Measurements from ENCODE around the gene C1orf87. TPM values are rescaled to one million over a fixed set of nuclear protein-coding genes. Genes with fewer than 3 reads are reported as not detected.

Gene C1orf87
- total RNA-seq, 1 experiment from 2014 or later, result 0.33 TPM

DNA sequence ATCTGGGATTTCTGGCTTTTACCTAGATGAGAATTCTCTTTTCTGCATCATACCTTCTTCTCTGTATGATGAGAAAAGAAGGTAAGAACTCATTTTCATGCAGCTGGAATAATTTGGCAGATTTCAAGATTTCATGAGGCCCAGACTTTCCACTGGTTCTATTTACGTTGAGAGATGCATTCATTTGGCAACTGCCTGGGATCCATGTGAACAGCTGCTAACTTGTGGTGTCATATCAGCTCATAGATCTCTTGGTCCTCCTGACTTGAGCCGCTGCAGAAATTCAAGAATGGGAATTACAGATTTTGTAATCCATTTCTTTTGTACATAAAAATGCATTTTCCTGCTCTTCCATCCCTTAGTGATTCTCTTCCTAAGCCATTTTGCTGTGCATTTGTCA lies 17.1 kb upstream of the C1orf87 start:
- no peaks in the 10 kb centered on the region for H4K20me1 ChIP-seq (ENCODE audit: control insufficient read depth, insufficient read depth, insufficient read length)
- H3K27me3 ChIP-seq (ENCODE audit: insufficient read depth, low read length), result no peaks in the 10 kb centered on the region
- no peaks in the 10 kb centered on the region for H3K79me1 ChIP-seq (ENCODE audit: insufficient read depth, low read depth, low read length, poor library complexity, severe bottlenecking)
- peaks cover 3 to 4% of the 10 kb centered on the region in 2 experiments; a peak in 2 of 4 replicates for H3K4me1 Mint-ChIP-seq
- no peak overlapping the region for H3K27ac ChIP-seq (ENCODE audit: insufficient read length, low read depth, low read length)
- H3K9me3 Mint-ChIP-seq, result no peaks in the 10 kb centered on the region
- H3K9ac ChIP-seq (ENCODE audit: extremely low read depth, insufficient read length, low read length), result no peak overlapping the region
- no peak overlapping the region for H2AFZ ChIP-seq (ENCODE audit: low read length)
- no peak overlapping the region for H4K5ac ChIP-seq (ENCODE audit: insufficient read length, low read depth, low read length)
- WGBS (ENCODE audit: extremely low coverage, insufficient read length, low lambda C conversion rate), result no CpG with 5 or more reads among the region's 2 CpGs
- no peak overlapping the region for H3T11ph ChIP-seq (ENCODE audit: low read length)
- no peak overlapping the region for H3K4ac ChIP-seq (ENCODE audit: low read depth, low read length)
- H2BK20ac ChIP-seq (ENCODE audit: low read depth, low read length, poor library complexity, severe bottlenecking), result no peak overlapping the region
- H3K4me2 ChIP-seq (ENCODE audit: insufficient read depth, insufficient read length, low read length), result no peak overlapping the region
- TF ChIP-seq CTCF (conservative IDR thresholded peaks at IDR 0.05), result no peak
- H3K18ac ChIP-seq (ENCODE audit: insufficient read length, low read depth, low read length), result no peak overlapping the region
- no peak overlapping the region for H3K4me3 Mint-ChIP-seq
- DNase-seq, result no peak
- H3K4me1 ChIP-seq (ENCODE audit: insufficient read depth, low read length), result no peaks in the 10 kb centered on the region
- H2BK5ac ChIP-seq (ENCODE audit: insufficient read length, low read length), result no peak overlapping the region
- H2BK15ac ChIP-seq (ENCODE audit: low read depth, low read length), result no peak overlapping the region
- H3K27me3 Mint-ChIP-seq (ENCODE audit: low read depth), result no peaks in the 10 kb centered on the region
- H3K9me3 ChIP-seq (ENCODE audit: control insufficient read depth, low read depth, low read length), result no peaks in the 10 kb centered on the region
- no peak overlapping the region for H4K8ac ChIP-seq (replicated peaks; ENCODE audit: insufficient read length, low read depth, low read length)
- H3K79me2 ChIP-seq (ENCODE audit: insufficient read depth, low read length), result no peaks in the 10 kb centered on the region
- no peak overlapping the region for H2BK12ac ChIP-seq (ENCODE audit: insufficient read length, low read depth, low read length)
- no peaks in the 10 kb centered on the region for H3K23me2 ChIP-seq (ENCODE audit: insufficient read length, low read depth, low read length, poor library complexity, severe bottlenecking)
- no peaks in the 10 kb centered on the region for H3K36me3 Mint-ChIP-seq (ENCODE audit: insufficient read depth in 1 of 3, low read depth in 3 of 3)
- no peak overlapping the region for H3K23ac ChIP-seq (ENCODE audit: insufficient read length, low read depth, low read length)
- no peak overlapping the region for H3K14ac ChIP-seq (ENCODE audit: insufficient read depth, low read length)
- no peak overlapping the region for H2AK5ac ChIP-seq (ENCODE audit: insufficient read length, low read length)
- no peak overlapping the region for H3K27ac Mint-ChIP-seq
- no peak overlapping the region for H4K91ac ChIP-seq (ENCODE audit: insufficient read length, low read depth, low read length)
- no peak overlapping the region for H3K56ac ChIP-seq (ENCODE audit: insufficient read length, low read depth, low read length)
- H2BK120ac ChIP-seq (ENCODE audit: low read depth, low read length, poor library complexity, severe bottlenecking), result no peak overlapping the region
